Amniotic stem cell (primary cell): ENCODE results near the gene ATG16L2.
"Not testable (repeated sequence)": the region's sequence is repeated elsewhere in the genome, so short reads cannot be mapped to it uniquely, and the experiment has no call there.

ENCODE experiments used
- DNase-seq: peaks from one replicate; lab custom pipeline; 2025; lab: John Stamatoyannopoulos, UW

The ATG16L2 gene

GRCh38 chr11:72825661-72826060, 11.4 kb downstream of the ATG16L2 start:
- no peak for DNase-seq

GRCh38 chr11:72826191-72826941, 12.2 kb downstream of the ATG16L2 start:
- no peak for DNase-seq

- no peak for DNase-seq
These were observed 12.8 kb downstream of the ATG16L2 start for GRCh38 chr11:72826942-72827480.

GRCh38 chr11:72827656-72828055, 13.4 kb downstream of the ATG16L2 start:
- DNase-seq, result not testable (repeated sequence)

GRCh38 chr11:72828081-72828567, 13.9 kb downstream of the ATG16L2 start:
- no peak for DNase-seq

- DNase-seq, result no peak
These were observed 14.5 kb downstream of the ATG16L2 start for GRCh38 chr11:72828692-72829101.

- no peak for DNase-seq
These were observed 15.0 kb downstream of the ATG16L2 start for GRCh38 chr11:72829178-72829577.

- DNase-seq, result no peak
These were observed 15.8 kb downstream of the ATG16L2 start for GRCh38 chr11:72829884-72830533.

- DNase-seq, result peak; percentile 34
These were observed 17.5 kb downstream of the ATG16L2 start for GRCh38 chr11:72831521-72832300.

- DNase-seq, result no peak
These were observed 18.3 kb downstream of the ATG16L2 start for GRCh38 chr11:72832301-72833082.

GRCh38 chr11:72833083-72833733, 19.0 kb downstream of the ATG16L2 start:
- no peak for DNase-seq

- no peak for DNase-seq
These were observed 19.7 kb downstream of the ATG16L2 start for GRCh38 chr11:72833811-72834493.

- DNase-seq, result no peak
These were observed 20.7 kb downstream of the ATG16L2 start for GRCh38 chr11:72834905-72835304.

GRCh38 chr11:72836111-72836510, 21.9 kb downstream of the ATG16L2 start:
- no peak for DNase-seq

GRCh38 chr11:72838691-72839305, 24.6 kb downstream of the ATG16L2 start:
- DNase-seq, result no peak

GRCh38 chr11:72840780-72841179, 26.6 kb downstream of the ATG16L2 start:
- DNase-seq, result no peak

- DNase-seq, result no peak
These were observed 27.2 kb downstream of the ATG16L2 start for GRCh38 chr11:72841397-72841796.

GRCh38 chr11:72842126-72842525, 27.9 kb downstream of the ATG16L2 start:
- no peak for DNase-seq

GRCh38 chr11:72842653-72843330, 28.6 kb downstream of the ATG16L2 start:
- no peak for DNase-seq
